GM12878 (cell line): ENCODE results near the gene SLC25A43. TPM values are rescaled to one million over a fixed set of nuclear protein-coding genes. Genes with fewer than 3 reads are reported as not detected.

Experiments used
- ATAC-seq: fragments of 200-7000 bp; cut with Tn5 transposase; 3 replicates; pipeline ENCODE4 v1.9.1; 2020; ENCODE audit warnings: mild to moderate bottlenecking, moderate library complexity
- BruUV-seq: library from RNA; stranded (reverse); fragments of 400-500 nt; replicated peaks from 2 replicates; lab custom pipeline; 2021; lab: Mats Ljungman, UMichigan
- CTCF ChIA-PET: fragments of 300-600 bp; sonication (Branson Sonifier 250); formaldehyde crosslinking; extraction: SDS; loops from one replicate; lab custom pipeline; 2021; ENCODE audit warnings: inconsistent platforms; lab: Yijun Ruan, JAX
- POLR2A ChIA-PET: fragments of 350-600 bp; formaldehyde crosslinking; extraction: SDS; loops from one replicate; lab custom pipeline; 2021; ENCODE audit warnings: inconsistent platforms; lab: Charles Lee
- RAD21 ChIA-PET: fragments of 300-600 bp; sonication (Branson Sonifier 250); formaldehyde crosslinking; loops from one replicate; lab custom pipeline; 2023; ENCODE audit warnings: antibody characterized with exemption; ENCODE audit not compliant: unreplicated experiment; lab: Charles Lee
- SMC1A ChIA-PET: fragments of 300-600 bp; sonication (Branson Sonifier 250); formaldehyde crosslinking; loops from one replicate; lab custom pipeline; 2023; ENCODE audit not compliant: unreplicated experiment, uncharacterized antibody; lab: Charles Lee
- DNase-seq: peaks from one replicate; pipeline ENCODE4 v3.0.0-alpha.2; 2011; ENCODE audit warnings: low read depth, low spot score
- FAIRE-seq: peaks from 3 replicates; lab custom pipeline; 2011; peaks lifted over from hg19 to GRCh38; lab: Jason Lieb, UNC
- H2AFZ ChIP-seq: 2 replicates; pipeline ENCODE4 v1.6.0; 2011; ENCODE audit warnings: low read depth, low read length, control low read depth; ENCODE audit not compliant: control insufficient read depth
- H3K27ac ChIP-seq: 2 replicates; pipeline ENCODE4 v1.5.1; 2011; ENCODE audit warnings: control low read depth; ENCODE audit not compliant: control insufficient read depth, insufficient read depth
- H3K27me3 ChIP-seq, 2 experiments: replicated peaks in 1 of 2; 2 replicates each; pipeline versions ENCODE4 v1.6.0 to v1.6.1; 2011; ENCODE audit warnings: low read length in 1 of 2; ENCODE audit not compliant: control insufficient read depth in 2 of 2, insufficient read depth in 2 of 2
- H3K36me3 ChIP-seq, 2 experiments: 2 replicates each; pipeline ENCODE4 v1.5.1; 2011; ENCODE audit warnings: low read length in 1 of 2; ENCODE audit not compliant: control insufficient read depth in 2 of 2, insufficient read depth in 2 of 2
- H3K4me1 ChIP-seq: 2 replicates; pipeline ENCODE4 v1.6.1; 2011; ENCODE audit warnings: mild to moderate bottlenecking, low read length, moderate library complexity, mixed read lengths; ENCODE audit not compliant: control insufficient read depth, insufficient read depth
- H3K4me2 ChIP-seq: 2 replicates; pipeline ENCODE4 v1.6.0; 2011; ENCODE audit warnings: control low read depth; ENCODE audit not compliant: control insufficient read depth, insufficient read depth
- H3K4me3 ChIP-seq: fragments of 200-600 bp; sonication (generic); 2 replicates; pipeline ENCODE4 v1.5.1; 2016
- H3K79me2 ChIP-seq: 2 replicates; pipeline ENCODE4 v1.6.0; 2011; ENCODE audit warnings: low read length; ENCODE audit not compliant: control insufficient read depth, insufficient read depth
- H3K9ac ChIP-seq: 2 replicates; pipeline ENCODE4 v1.8.0; 2011; ENCODE audit warnings: low read length, control low read depth, mixed read lengths; ENCODE audit not compliant: control insufficient read depth, insufficient read depth
- H3K9me3 ChIP-seq: replicated peaks from 3 replicates; pipeline ENCODE4 v1.5.1; 2011; ENCODE audit warnings: mild to moderate bottlenecking, low read length; ENCODE audit not compliant: control insufficient read depth, insufficient read depth
- H4K20me1 ChIP-seq: 2 replicates; pipeline ENCODE4 v1.6.0; 2011; ENCODE audit not compliant: control insufficient read depth, insufficient read depth
- ATF2 ChIP-seq: IDR thresholded peaks from 2 replicates; pipeline ENCODE4 v1.6.1; 2012; ENCODE audit warnings: low read length, inconsistent platforms
- BHLHE40 ChIP-seq, 2 experiments: fragments of 450-650 bp in 1 of 2; IDR thresholded peaks; 2 replicates each; pipeline ENCODE4 v1.6.1; 2011 to 2017; ENCODE audit warnings: low read depth in 2 of 2, borderline replicate concordance in 1 of 2, improper control_type of control experiment in 1 of 2, low read length in 1 of 2, mild to moderate bottlenecking in 1 of 2
- CHD2 ChIP-seq: IDR thresholded peaks from 2 replicates; pipeline ENCODE4 v1.6.1; 2011; ENCODE audit warnings: low read depth, low read length, improper control_type of control experiment, borderline replicate concordance
- E2F8 ChIP-seq: fragments of 450-650 bp; IDR thresholded peaks from 2 replicates; pipeline ENCODE4 v1.6.1; 2018; ENCODE audit warnings: mild to moderate bottlenecking, low read depth, moderate library complexity; ENCODE audit not compliant: partially characterized antibody
- IRF4 ChIP-seq: IDR thresholded peaks from 2 replicates; pipeline ENCODE4 v1.6.1; 2011; ENCODE audit warnings: low read depth, low read length
- KDM1A ChIP-seq: fragments of 200-600 bp; sonication (generic); IDR thresholded peaks from 2 replicates; pipeline ENCODE4 v1.6.1; 2016; ENCODE audit warnings: borderline replicate concordance
- NBN ChIP-seq: fragments of 450-650 bp; IDR thresholded peaks from 2 replicates; pipeline ENCODE4 v1.6.1; 2016
- RAD51 ChIP-seq: fragments of 450-650 bp; IDR thresholded peaks from 2 replicates; pipeline ENCODE4 v1.6.1; 2016; ENCODE audit warnings: moderate library complexity, mild to moderate bottlenecking, inconsistent platforms
- RBBP5 ChIP-seq: fragments of 200-600 bp; sonication (generic); conservative IDR thresholded peaks from 2 replicates; pipeline ENCODE4 v1.6.1; 2016
- SIX5 ChIP-seq: IDR thresholded peaks from 2 replicates; pipeline ENCODE4 v1.6.1; 2011; ENCODE audit warnings: mild to moderate bottlenecking, low read depth, low read length, moderate library complexity; ENCODE audit not compliant: severe bottlenecking
- TCF12 ChIP-seq: IDR thresholded peaks from 2 replicates; pipeline ENCODE4 v1.6.1; 2011; ENCODE audit warnings: low read depth, mild to moderate bottlenecking, low read length
- YY1 ChIP-seq: IDR thresholded peaks from 2 replicates; pipeline ENCODE4 v1.6.1; 2011; ENCODE audit warnings: low read depth, mild to moderate bottlenecking, low read length
- ZNF217 ChIP-seq: fragments of 450-650 bp; IDR thresholded peaks from 2 replicates; pipeline ENCODE4 v1.6.1; 2017; ENCODE audit warnings: antibody characterized with exemption, mild to moderate bottlenecking
- ZNF622 ChIP-seq: fragments of 450-650 bp; IDR thresholded peaks from 2 replicates; pipeline ENCODE4 v1.6.1; 2017; ENCODE audit warnings: mild to moderate bottlenecking, inconsistent platforms
- WGBS: methylation state at CpG from one replicate; pipeline ENCODE4 v1.1.6; 2016; ENCODE audit warnings: low lambda C conversion rate; ENCODE audit not compliant: insufficient replicate concordance, insufficient coverage; ENCODE audit errors: missing lambda C conversion rate; 5-methylcytosine and 5-hydroxymethylcytosine counted together
- in situ Hi-C: fragments of 300-500 bp; cut with MboI; formaldehyde crosslinking; loops from 9 replicates; pipeline ENCODE4 v1.14.3; 2018; ENCODE audit warnings: mixed read lengths
- intact Hi-C: fragments of 100-400 bp; cut with micrococcal nuclease; formaldehyde crosslinking; loops from one replicate; pipeline ENCODE4 v1.14.2; 2022; ENCODE audit not compliant: unreplicated experiment
- polyA plus RNA-seq, 11 experiments: library from polyadenylated mRNA; depleted of rRNA in 4 of 11; unstranded in 6 of 11; stranded (reverse) in 5 of 11; fragments of >200 nt; fragmentation: Nextera tagmentation in 4 of 11; fragmentation: Illumina TruSeq in 1 of 11; extraction: Ambion mirVana in 4 of 11; extraction: Trizol in 1 of 11; gene quantifications; 1 replicate in 1 of 11; 2 replicates in 10 of 11; pipeline versions ENCODE4 v1.2.1 to v1.2.3, GENCODE V29; 2011 to 2016; ENCODE audit warnings: inconsistent platforms in 2 of 11, missing spikeins in 2 of 11, low read depth in 1 of 11
- total RNA-seq, 4 experiments: library from RNA; depleted of rRNA in 3 of 4; stranded (reverse); fragments of >200 nt in 3 of 4; fragmentation: Illumina TruSeq in 1 of 4; extraction: Trizol in 1 of 4; gene quantifications; 2 replicates each; pipeline versions ENCODE4 v1.2.1 to v1.2.3, GENCODE V29; 2013 to 2021

The SLC25A43 gene
- total and polyA plus RNA-seq, 10 of the 15 experiments (the other 5 are each of a cell fraction or from before 2014, with no cell fraction given): 2.5 to 13.5 (median 6.8) TPM

- CTCF ChIA-PET: no interaction called here
- Histone ChIP-seq H3K27me3 (no peaks in the 10 kb centered on the region; a peak in 1 of 4 replicates), H3K4me1 (no peaks in the 10 kb centered on the region), H3K27ac (no peak overlapping the region), H3K79me2 (no peaks in the 10 kb centered on the region), H3K36me3 (no peaks in the 10 kb centered on the region; a peak in 2 of 4 replicates), H4K20me1 (no peaks in the 10 kb centered on the region), H3K4me2 (no peak overlapping the region), H3K9ac (no peak overlapping the region)
- in situ Hi-C loops (no loop called here), intact Hi-C loops (no loop called here)
- SMC1A ChIA-PET: no interaction called here
- FAIRE-seq (no peak), ATAC-seq (no peak)
- RAD21 ChIA-PET: no interaction called here
- TF ChIP-seq CHD2 (no peak), YY1 (no peak), TCF12 (no peak), BHLHE40 (IDR thresholded peaks at IDR 0.05; ENCODE audit: borderline replicate concordance in 1 of 2, low read depth in 2 of 2, low read length in 1 of 2) (no peak)
- TF ChIP-seq, all 136 proteins: peak for 0
- H2AFZ ChIP-seq: no peak overlapping the region
- no TSS peak for BruUV-seq
- whole genome bisulfite sequencing: 56% methylated on average over 15 of the region's 15 CpGs
- POLR2A ChIA-PET: interaction anchor here (0.6 kb wide), 1 partner anchor 275 kb away, joined by 3 read pairs; no protein-coding TSS in a partner anchor
- no peaks in the 10 kb centered on the region for H3K9me3 ChIP-seq
- no peak for DNase-seq
- no peak overlapping the region for H3K4me3 ChIP-seq
These were observed 11.1 kb downstream of the SLC25A43 start for GRCh38 chrX:119410027-119410819.

GRCh38 chrX:119410854-119411253, 11.7 kb downstream of the SLC25A43 start:
- in situ Hi-C loops: no loop called here
- DNase-seq: no peak
- CTCF ChIA-PET: no interaction called here
- no peak overlapping the region for H3K4me3 ChIP-seq
- no peaks in the 10 kb centered on the region; a peak in 2 of 4 replicates for H3K36me3 ChIP-seq
- H3K27ac ChIP-seq: no peak overlapping the region
- no peak overlapping the region for H2AFZ ChIP-seq
- no TSS peak for BruUV-seq
- RAD21 ChIA-PET: no interaction called here
- no peaks in the 10 kb centered on the region for H4K20me1 ChIP-seq
- H3K9me3 ChIP-seq: no peaks in the 10 kb centered on the region
- ATAC-seq: no peak
- SMC1A ChIA-PET: no interaction called here
- no peak overlapping the region for H3K4me2 ChIP-seq
- H3K79me2 ChIP-seq: no peaks in the 10 kb centered on the region
- no peak for FAIRE-seq
- H3K4me1 ChIP-seq: no peaks in the 10 kb centered on the region
- H3K27me3 ChIP-seq: no peaks in the 10 kb centered on the region; a peak in 1 of 4 replicates
- no peak overlapping the region for H3K9ac ChIP-seq
- POLR2A ChIA-PET: interaction anchor here (0.6 kb wide), 1 partner anchor 275 kb away, joined by 3 read pairs; no protein-coding TSS in a partner anchor
- intact Hi-C loops: no loop called here
- 73% methylated on average over 3 of the region's 3 CpGs for WGBS
- TF ChIP-seq ZNF217 (no peak), IRF4 (no peak), KDM1A (no peak), NBN (no peak), SIX5 (no peak), RAD51 (no peak), ZNF622 (no peak), E2F8 (no peak), ATF2 (no peak), RBBP5 (no peak)
